ENCODE results near the gene MYOZ1.

DNA sequence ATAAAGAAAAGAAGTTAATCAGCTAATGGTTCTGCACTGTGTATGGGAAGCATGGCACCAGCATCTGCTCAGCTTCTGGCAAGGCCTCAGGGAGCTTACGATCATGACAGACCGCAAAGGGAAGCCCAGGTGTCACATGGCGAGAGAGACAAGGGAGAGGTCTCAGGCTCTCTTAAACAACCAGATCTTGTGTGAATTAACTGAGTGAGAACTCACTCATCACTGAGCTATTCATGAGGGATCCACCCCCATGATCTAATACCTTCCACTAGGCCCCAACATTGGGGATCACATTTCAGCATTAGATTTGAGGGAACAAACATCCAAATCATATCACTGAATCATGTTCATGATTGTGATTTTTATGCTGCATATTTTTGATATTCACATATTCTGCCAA lies 55.9 kb downstream of the MYOZ1 start:
- TF ChIP-seq RAD21 (IDR thresholded peaks at IDR 0.05 in 1 of 2, conservative IDR thresholded peaks at IDR 0.05 in 1 of 2; ENCODE audit: low read depth in 2 of 2, low read length in 2 of 2) (no peak), CBX8 (IDR thresholded peaks at IDR 0.05; ENCODE audit: borderline replicate concordance, low read depth, low read length) (no peak), CTCF (IDR thresholded peaks at IDR 0.05; ENCODE audit: control extremely low read depth in 1 of 3, insufficient read depth in 1 of 3, low read depth in 1 of 3, low read length in 3 of 3) (no peak)
